HG03066 (cell line): ENCODE measurements around the gene OR11G2.
"Not testable (repeated sequence)": the region's sequence is repeated elsewhere in the genome, so short reads cannot be mapped to it uniquely, and the experiment has no call there.

ENCODE experiments used
- ATAC-seq: cut with Tn5 transposase; IDR thresholded peaks from one replicate; pipeline ENCODE4 v1.9.1; 2021; ENCODE audit warnings: low read depth; ENCODE audit not compliant: unreplicated experiment

Gene OR11G2

GRCh38 chr14:20219033-20219432 lies 28.3 kb downstream of the OR11G2 start:
- no peak for ATAC-seq

- no peak for ATAC-seq
These were observed 32.7 kb downstream of the OR11G2 start, which contains the start of gene OR11H6 for GRCh38 chr14:20223410-20223809. TSS of gene OR11H6 (plus strand) at chr14:20223710. CDS start at chr14:20223710, 0 bp downstream.

- no peak for ATAC-seq
These were observed 38.0 kb downstream of the OR11G2 start, which contains the start of gene OR11H7 for GRCh38 chr14:20228681-20229080. TSS of gene OR11H7 (plus strand) at chr14:20228981.

- ATAC-seq, result not testable (repeated sequence)
These were observed 44.7 kb downstream of the OR11G2 start for GRCh38 chr14:20235415-20235814.

- ATAC-seq, result no peak
These were observed 57.0 kb downstream of the OR11G2 start for GRCh38 chr14:20247646-20248246.
